Uterus (tissue), 2 donors: ENCODE measurements around the gene FAM222B.

Experiments
- POLR2A ChIP-seq, 2 donors: fragments of 450-650 bp; IDR thresholded peaks; one replicate each; pipeline ENCODE4 v1.6.1; 2016; ENCODE audit warnings: antibody characterized with exemption in 2 of 2, mild to moderate bottlenecking in 1 of 2, moderate library complexity in 1 of 2
- TF ChIP-seq, protein P1 (sequence below), 4 experiments: fragments of 200-600 bp in 2 of 4; fragments of 450-650 bp in 2 of 4; sonication (generic) in 2 of 4; IDR thresholded peaks; one replicate each; pipeline ENCODE4 v1.5.1; 2016 to 2019; ENCODE audit warnings: antibody characterized with exemption in 4 of 4, mild to moderate bottlenecking in 2 of 4, moderate library complexity in 1 of 4

DNA sequence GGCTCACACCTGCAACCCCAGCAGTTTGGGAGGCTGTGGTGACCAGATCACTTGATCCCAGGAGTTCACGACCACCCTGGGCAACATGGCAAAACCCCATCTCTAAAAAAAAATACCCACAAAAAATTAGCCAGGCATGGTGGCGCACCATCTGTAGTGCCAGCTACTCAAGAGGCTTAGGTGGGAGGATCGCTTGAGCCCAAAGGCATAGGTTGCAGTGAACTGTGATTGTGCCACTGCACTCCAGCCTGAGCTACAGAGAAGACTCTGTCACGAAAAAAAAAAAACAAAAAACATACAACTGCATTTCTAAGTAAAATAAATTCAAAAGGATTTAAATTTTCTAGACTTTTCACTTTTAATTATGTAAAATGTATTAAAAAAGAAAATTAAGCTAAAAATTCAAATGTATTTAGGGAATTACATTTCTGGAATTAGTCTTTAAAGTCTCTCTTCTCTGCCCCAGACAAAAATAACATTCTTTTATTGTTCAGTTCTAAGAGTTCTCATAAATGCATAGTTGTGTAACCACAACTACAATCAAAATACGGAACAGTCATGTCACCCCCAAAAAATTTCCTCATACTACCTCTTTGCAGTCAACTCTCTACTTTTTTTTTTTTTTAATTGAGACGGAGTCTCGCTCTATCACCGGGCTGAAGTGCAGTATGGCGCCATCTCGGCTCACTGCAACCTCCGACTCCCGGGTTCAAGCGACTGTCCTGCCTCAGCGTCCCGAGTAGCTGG is 14.1 kb downstream of the FAM222B start:
- TF ChIP-seq, protein P1, sequence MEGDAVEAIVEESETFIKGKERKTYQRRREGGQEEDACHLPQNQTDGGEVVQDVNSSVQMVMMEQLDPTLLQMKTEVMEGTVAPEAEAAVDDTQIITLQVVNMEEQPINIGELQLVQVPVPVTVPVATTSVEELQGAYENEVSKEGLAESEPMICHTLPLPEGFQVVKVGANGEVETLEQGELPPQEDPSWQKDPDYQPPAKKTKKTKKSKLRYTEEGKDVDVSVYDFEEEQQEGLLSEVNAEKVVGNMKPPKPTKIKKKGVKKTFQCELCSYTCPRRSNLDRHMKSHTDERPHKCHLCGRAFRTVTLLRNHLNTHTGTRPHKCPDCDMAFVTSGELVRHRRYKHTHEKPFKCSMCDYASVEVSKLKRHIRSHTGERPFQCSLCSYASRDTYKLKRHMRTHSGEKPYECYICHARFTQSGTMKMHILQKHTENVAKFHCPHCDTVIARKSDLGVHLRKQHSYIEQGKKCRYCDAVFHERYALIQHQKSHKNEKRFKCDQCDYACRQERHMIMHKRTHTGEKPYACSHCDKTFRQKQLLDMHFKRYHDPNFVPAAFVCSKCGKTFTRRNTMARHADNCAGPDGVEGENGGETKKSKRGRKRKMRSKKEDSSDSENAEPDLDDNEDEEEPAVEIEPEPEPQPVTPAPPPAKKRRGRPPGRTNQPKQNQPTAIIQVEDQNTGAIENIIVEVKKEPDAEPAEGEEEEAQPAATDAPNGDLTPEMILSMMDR (IDR thresholded peaks at IDR 0.05), result no peak
- TF ChIP-seq POLR2A (IDR thresholded peaks at IDR 0.05), result no peak
